PC-3 (cell line): Measurements from ENCODE around the gene ALKAL2. TPM values are rescaled to one million over a fixed set of nuclear protein-coding genes. Genes with fewer than 3 reads are reported as not detected.
A peak's percentile ranks its signal among the peaks of the same experiment; 100 is the strongest.

Source experiments
- ATAC-seq: fragments of 200-7000 bp; cut with Tn5 transposase; 2 replicates; pipeline ENCODE4 v1.9.1; 2020; ENCODE audit warnings: mild to moderate bottlenecking, moderate library complexity
- BruUV-seq: library from RNA; stranded (reverse); fragments of 400-500 nt; replicated peaks from 2 replicates; lab custom pipeline; 2021; lab: Mats Ljungman, UMichigan
- CTCF ChIA-PET: fragments of 300-600 bp; sonication (Branson Sonifier 250); formaldehyde crosslinking; loops from one replicate; lab custom pipeline; 2022; ENCODE audit warnings: antibody characterized with exemption; lab: Charles Lee
- POLR2A ChIA-PET: fragments of 300-600 bp; sonication (Branson Sonifier 250); formaldehyde crosslinking; loops from one replicate; lab custom pipeline; 2022; ENCODE audit warnings: antibody characterized with exemption; ENCODE audit not compliant: unreplicated experiment; lab: Charles Lee
- DNase-seq: peaks from one replicate; pipeline ENCODE4 v3.0.0-alpha.2; 2015
- H2AFZ ChIP-seq: fragments of 300-600 bp; sonication (generic); 2 replicates; pipeline ENCODE4 v1.6.0; 2016; ENCODE audit warnings: antibody characterized with exemption, low read length
- H3F3A ChIP-seq: fragments of 300-600 bp; sonication (generic); one replicate; pipeline ENCODE4 v1.6.0; 2017; ENCODE audit warnings: antibody characterized with exemption, low read length, control low read depth, mild to moderate bottlenecking; ENCODE audit not compliant: unreplicated experiment
- H3K27ac ChIP-seq: fragments of 300-600 bp; sonication (generic); 2 replicates; pipeline ENCODE4 v1.5.1; 2016; ENCODE audit warnings: mild to moderate bottlenecking, low read length
- H3K27me3 ChIP-seq: fragments of 300-600 bp; sonication (generic); 2 replicates; pipeline ENCODE4 v1.6.1; 2016; ENCODE audit warnings: low read length, mixed read lengths
- H3K36me3 ChIP-seq: fragments of 300-600 bp; sonication (generic); 2 replicates; pipeline ENCODE4 v1.6.1; 2016; ENCODE audit warnings: low read depth, mixed run types, low read length, mixed read lengths
- H3K4me1 ChIP-seq: fragments of 300-600 bp; sonication (generic); 2 replicates; pipeline ENCODE4 v1.5.1; 2016; ENCODE audit warnings: low read length; ENCODE audit not compliant: insufficient read depth
- H3K4me2 ChIP-seq: fragments of 300-600 bp; sonication (generic); 2 replicates; pipeline ENCODE4 v1.6.0; 2016; ENCODE audit warnings: low read length
- H3K4me3 ChIP-seq: fragments of 300-600 bp; sonication (generic); 2 replicates; pipeline ENCODE4 v1.5.1; 2016; ENCODE audit warnings: mild to moderate bottlenecking, low read length, mixed read lengths
- H3K79me2 ChIP-seq: fragments of 300-600 bp; sonication (generic); 2 replicates; pipeline ENCODE4 v1.6.1; 2017; ENCODE audit warnings: low read length, mixed read lengths
- H3K9ac ChIP-seq: fragments of 300-600 bp; sonication (generic); 2 replicates; pipeline ENCODE4 v1.6.0; 2016; ENCODE audit warnings: mild to moderate bottlenecking, low read length
- H3K9me2 ChIP-seq: fragments of 300-600 bp; sonication (generic); replicated peaks from 2 replicates; pipeline ENCODE4 v1.6.1; 2016; ENCODE audit warnings: mixed run types, low read length, mixed read lengths
- H3K9me3 ChIP-seq: fragments of 300-600 bp; sonication (generic); 2 replicates; pipeline ENCODE4 v1.6.1; 2016; ENCODE audit warnings: low read length, mixed read lengths
- H4K20me1 ChIP-seq: fragments of 300-600 bp; sonication (generic); 2 replicates; pipeline ENCODE4 v1.6.1; 2016; ENCODE audit warnings: low read length, mixed read lengths
- EZH2 ChIP-seq: fragments of 300-600 bp; sonication (generic); IDR thresholded peaks from one replicate; pipeline ENCODE4 v1.6.1; 2017; ENCODE audit warnings: antibody characterized with exemption, mild to moderate bottlenecking, low read length; ENCODE audit not compliant: unreplicated experiment
- EZH2phosphoT487 ChIP-seq: fragments of 300-600 bp; sonication (generic); IDR thresholded peaks from 2 replicates; pipeline ENCODE4 v1.6.1; 2018; ENCODE audit warnings: mild to moderate bottlenecking, antibody characterized with exemption, low read length, borderline replicate concordance
- intact Hi-C: fragments of 100-400 bp; cut with micrococcal nuclease; formaldehyde crosslinking; loops from 2 replicates; pipeline ENCODE4 v1.9.0; 2023
- total RNA-seq: library from RNA; depleted of rRNA; stranded (reverse); fragments of >200 nt; gene quantifications from 2 replicates; pipeline ENCODE4 v1.2.3, GENCODE V29; 2014
- TF ChIP-seq, protein P1 (sequence below): fragments of 300-600 bp; sonication (generic); conservative IDR thresholded peaks from 2 replicates; pipeline ENCODE4 v1.5.1; 2017; ENCODE audit warnings: antibody characterized with exemption, low read depth, mild to moderate bottlenecking, low read length

The ALKAL2 gene
- total RNA-seq, 1 experiment from 2014 or later, result not detected

DNA sequence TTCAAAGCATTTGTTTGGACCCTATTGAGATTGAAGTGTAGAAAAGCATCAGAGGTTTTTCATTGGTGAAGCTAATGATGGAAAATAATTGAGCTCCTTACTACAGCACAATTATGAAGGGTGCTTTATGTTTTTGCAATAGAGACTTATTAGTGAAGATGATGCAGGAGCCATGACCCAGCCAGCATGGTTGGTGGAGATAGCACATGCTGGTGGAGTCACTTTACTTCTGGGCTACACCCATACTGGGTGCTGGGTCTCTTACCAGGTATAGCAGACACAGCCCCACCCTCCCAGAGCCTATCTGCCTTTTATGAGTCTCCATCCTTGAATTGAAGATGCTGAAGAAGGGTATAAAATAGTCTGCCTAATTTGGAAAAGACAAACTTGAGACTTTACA is 19.6 kb downstream of the ALKAL2 start:
- Histone ChIP-seq H3K9me2 (no peaks in the 10 kb centered on the region), H3F3A (no peaks in the 10 kb centered on the region), H4K20me1 (peaks cover 65% of the 10 kb centered on the region), H3K4me2 (peak overlapping the region; percentile 10; the same call in 1 of the 2 replicates), H3K4me3 (no peak overlapping the region), H3K36me3 (peaks cover 19% of the 10 kb centered on the region; the same call in 1 of the 2 replicates), H2AFZ (no peak overlapping the region), H3K9me3 (no peaks in the 10 kb centered on the region), H3K27ac (no peak overlapping the region), H3K27me3 (no peaks in the 10 kb centered on the region), H3K4me1 (peaks cover 14% of the 10 kb centered on the region), H3K79me2 (peaks cover 95% of the 10 kb centered on the region), H3K9ac (no peak overlapping the region)
- CTCF ChIA-PET, result no interaction called here
- POLR2A ChIA-PET, result interaction anchor here (0.6 kb wide), 1 partner anchor 21 kb away, joined by 6 read pairs; no protein-coding TSS in a partner anchor
- intact Hi-C loops, result loop anchor here (10.0 kb wide), 1 partner anchor 406 kb away; the partner anchor contains the start of gene TMEM18
- DNase-seq (no peak), ATAC-seq (no peak)
- no peak for TF ChIP-seq EZH2
- TF ChIP-seq, protein P1, sequence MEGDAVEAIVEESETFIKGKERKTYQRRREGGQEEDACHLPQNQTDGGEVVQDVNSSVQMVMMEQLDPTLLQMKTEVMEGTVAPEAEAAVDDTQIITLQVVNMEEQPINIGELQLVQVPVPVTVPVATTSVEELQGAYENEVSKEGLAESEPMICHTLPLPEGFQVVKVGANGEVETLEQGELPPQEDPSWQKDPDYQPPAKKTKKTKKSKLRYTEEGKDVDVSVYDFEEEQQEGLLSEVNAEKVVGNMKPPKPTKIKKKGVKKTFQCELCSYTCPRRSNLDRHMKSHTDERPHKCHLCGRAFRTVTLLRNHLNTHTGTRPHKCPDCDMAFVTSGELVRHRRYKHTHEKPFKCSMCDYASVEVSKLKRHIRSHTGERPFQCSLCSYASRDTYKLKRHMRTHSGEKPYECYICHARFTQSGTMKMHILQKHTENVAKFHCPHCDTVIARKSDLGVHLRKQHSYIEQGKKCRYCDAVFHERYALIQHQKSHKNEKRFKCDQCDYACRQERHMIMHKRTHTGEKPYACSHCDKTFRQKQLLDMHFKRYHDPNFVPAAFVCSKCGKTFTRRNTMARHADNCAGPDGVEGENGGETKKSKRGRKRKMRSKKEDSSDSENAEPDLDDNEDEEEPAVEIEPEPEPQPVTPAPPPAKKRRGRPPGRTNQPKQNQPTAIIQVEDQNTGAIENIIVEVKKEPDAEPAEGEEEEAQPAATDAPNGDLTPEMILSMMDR, result no peak
- TF ChIP-seq EZH2phosphoT487, result no peak
- no TSS peak for BruUV-seq

DNA sequence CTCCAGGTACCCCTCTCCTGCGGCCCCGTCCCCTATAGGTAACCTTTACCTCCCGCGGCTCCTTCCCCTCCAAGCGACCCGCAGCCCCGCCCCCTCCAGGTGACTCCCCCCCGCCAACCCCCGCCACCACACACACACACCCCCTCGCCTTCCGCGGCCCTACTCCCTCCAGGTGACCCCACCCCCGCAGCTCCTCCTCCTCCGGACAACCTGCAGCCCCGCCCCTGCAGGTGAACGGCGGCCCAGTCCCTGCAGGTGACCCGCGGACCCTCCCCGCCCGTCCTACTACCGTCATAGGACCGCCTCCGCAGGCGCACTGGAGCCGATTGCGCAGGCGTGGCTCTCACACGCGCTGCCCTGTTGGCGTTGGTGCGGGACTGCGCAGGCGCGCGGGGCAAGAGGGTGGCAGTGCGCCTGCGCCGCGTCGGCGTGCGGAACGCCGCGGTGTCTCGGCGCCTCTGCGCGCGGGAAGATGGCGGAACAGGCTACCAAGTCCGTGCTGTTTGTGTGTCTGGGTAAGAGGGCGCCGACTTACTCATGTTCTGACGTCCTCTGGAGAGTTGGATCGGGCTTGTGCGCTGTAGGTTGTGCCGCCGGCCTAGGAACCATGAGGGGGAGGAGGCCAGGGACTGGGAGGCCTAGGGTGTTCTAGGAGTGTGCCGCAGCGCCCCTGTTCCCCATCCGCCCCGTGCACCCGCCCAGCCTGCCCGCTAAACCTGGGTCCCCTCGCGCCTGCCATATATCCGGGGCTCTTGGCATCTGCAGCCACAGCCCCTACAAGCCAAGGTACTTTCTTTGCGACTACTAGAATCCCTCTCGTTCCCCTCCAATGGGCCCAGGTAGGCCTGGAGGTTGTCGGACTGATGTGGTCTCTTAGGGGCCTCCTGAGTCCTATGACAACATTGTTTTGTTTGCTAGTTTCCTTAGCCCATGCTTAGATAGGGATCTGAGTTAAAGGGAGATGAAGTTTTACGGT is 23.1 kb downstream of the ALKAL2 start, which contains the start of gene ACP1:
ACP1 (plus strand) TSS at position 455 of the 976 bp plus-strand sequence; CDS start at position 473, 18 bp downstream.
- H3K79me2 ChIP-seq, result peaks cover 85% of the 10 kb centered on the region
- H3K27me3 ChIP-seq, result no peaks in the 10 kb centered on the region
- intact Hi-C loops, result loop anchor here (10.0 kb wide), 1 partner anchor 410 kb away; the partner anchor contains the start of gene TMEM18
- CTCF ChIA-PET, result no interaction called here
- peak; percentile 98 for DNase-seq
- H3K36me3 ChIP-seq, result peaks cover 2% of the 10 kb centered on the region; the same call in 1 of the 2 replicates
- H3K27ac ChIP-seq, result peak within 1 kb of the TSS; percentile 68
- POLR2A ChIA-PET, result no interaction called here
- H3K9me2 ChIP-seq, result no peaks in the 10 kb centered on the region
- H3K4me3 ChIP-seq, result peak within 1 kb of the TSS; percentile 89
- peaks cover 40% of the 10 kb centered on the region for H4K20me1 ChIP-seq
- peaks cover 31% of the 10 kb centered on the region for H3K4me1 ChIP-seq
- ATAC-seq, result peak; percentile 81
- TF ChIP-seq EZH2, result no peak
- TF ChIP-seq, protein P1, result no peak
- no peak for TF ChIP-seq EZH2phosphoT487
- H3K9me3 ChIP-seq, result no peaks in the 10 kb centered on the region
- H3K4me2 ChIP-seq, result peak within 1 kb of the TSS; percentile 89
- H2AFZ ChIP-seq, result peak within 1 kb of the TSS; percentile 75
- peak within 1 kb of the TSS; percentile 94 for H3K9ac ChIP-seq
- H3F3A ChIP-seq, result no peaks in the 10 kb centered on the region
- TSS peak; percentile 53 for BruUV-seq
